Neural crest cell (in vitro differentiated cells): ENCODE results near the gene TACC2. TPM values are rescaled to one million over a fixed set of nuclear protein-coding genes. Genes with fewer than 3 reads are reported as not detected.
"Not testable (repeated sequence)": the region's sequence is repeated elsewhere in the genome, so short reads cannot be mapped to it uniquely, and the experiment has no call there.

Experiments used
- DNase-seq: peaks from one replicate; pipeline ENCODE4 v3.0.0; 2021; ENCODE audit warnings: low read depth, mixed read lengths, low spot score
- H3K27ac Mint-ChIP-seq: one replicate; pipeline ENCODE4 v1.8.0; 2021; ENCODE audit warnings: mild to moderate bottlenecking, mixed read lengths; ENCODE audit not compliant: unreplicated experiment
- H3K27me3 Mint-ChIP-seq: 2 replicates; pipeline ENCODE4 v1.8.0; 2021; ENCODE audit warnings: low read depth, mild to moderate bottlenecking, mixed read lengths
- H3K36me3 Mint-ChIP-seq: 2 replicates; pipeline ENCODE4 v1.8.0; 2021; ENCODE audit warnings: low read depth, mild to moderate bottlenecking, mixed read lengths
- H3K4me1 Mint-ChIP-seq: 2 replicates; pipeline ENCODE4 v1.8.0; 2021; ENCODE audit warnings: mixed read lengths
- H3K4me3 Mint-ChIP-seq: one replicate; pipeline ENCODE4 v1.8.0; 2021; ENCODE audit warnings: mild to moderate bottlenecking, mixed read lengths
- H3K9me3 Mint-ChIP-seq: 2 replicates; pipeline ENCODE4 v1.8.0; 2021; ENCODE audit warnings: mixed read lengths
- CTCF ChIP-seq: fragments of 200-600 bp; sonication (generic); conservative IDR thresholded peaks from 2 replicates; pipeline ENCODE4 v1.5.0; 2021; ENCODE audit warnings: antibody characterized with exemption, mild to moderate bottlenecking
- total RNA-seq: library from RNA; stranded (reverse); gene quantifications from 2 replicates; pipeline ENCODE4 v1.2.1, GENCODE V29; 2021

TACC2 gene
- total RNA-seq, 1 donor from 2014 or later, result 48.2 TPM

GRCh38 chr10:122068844-122069243 lies 79.9 kb downstream of the TACC2 start:
- TF ChIP-seq CTCF, result no peak
- no peak overlapping the region for H3K27ac Mint-ChIP-seq
- no peaks in the 10 kb centered on the region for H3K36me3 Mint-ChIP-seq
- DNase-seq, result no peak
- H3K27me3 Mint-ChIP-seq, result no peaks in the 10 kb centered on the region
- no peaks in the 10 kb centered on the region for H3K9me3 Mint-ChIP-seq
- no peak overlapping the region for H3K4me3 Mint-ChIP-seq
- H3K4me1 Mint-ChIP-seq, result no peaks in the 10 kb centered on the region

GRCh38 chr10:122072491-122072890 lies 83.5 kb downstream of the TACC2 start:
- Mint-ChIP-seq H3K27me3 (no peaks in the 10 kb centered on the region), H3K27ac (no peak overlapping the region)

GRCh38 chr10:122073508-122073907 lies 84.5 kb downstream of the TACC2 start:
- no peak overlapping the region for H3K27ac Mint-ChIP-seq
- no peaks in the 10 kb centered on the region for H3K27me3 Mint-ChIP-seq
- no peaks in the 10 kb centered on the region for H3K36me3 Mint-ChIP-seq
- H3K4me3 Mint-ChIP-seq, result no peak overlapping the region
- no peak for DNase-seq
- TF ChIP-seq CTCF, result no peak
- H3K4me1 Mint-ChIP-seq, result peaks cover 4% of the 10 kb centered on the region
- no peaks in the 10 kb centered on the region for H3K9me3 Mint-ChIP-seq

More at GRCh38 chr10:122072491-122072890, 83.5 kb downstream of the TACC2 start:
- no peak overlapping the region for H3K4me3 Mint-ChIP-seq
- H3K4me1 Mint-ChIP-seq, result no peaks in the 10 kb centered on the region
- H3K36me3 Mint-ChIP-seq, result no peaks in the 10 kb centered on the region
- DNase-seq, result no peak
- TF ChIP-seq CTCF, result no peak
- no peaks in the 10 kb centered on the region for H3K9me3 Mint-ChIP-seq

- no peaks in the 10 kb centered on the region for H3K9me3 Mint-ChIP-seq
- H3K27me3 Mint-ChIP-seq, result no peaks in the 10 kb centered on the region
- H3K36me3 Mint-ChIP-seq, result no peaks in the 10 kb centered on the region
- TF ChIP-seq CTCF, result no peak
- DNase-seq, result no peak
- peaks cover 5% of the 10 kb centered on the region for H3K4me1 Mint-ChIP-seq
- H3K4me3 Mint-ChIP-seq, result no peak overlapping the region
- no peak overlapping the region for H3K27ac Mint-ChIP-seq
Observed at GRCh38 chr10:122075171-122075570, 86.2 kb downstream of the TACC2 start.

- H3K27ac Mint-ChIP-seq, H3K9me3 Mint-ChIP-seq, H3K4me3 Mint-ChIP-seq, H3K36me3 Mint-ChIP-seq, H3K27me3 Mint-ChIP-seq, H3K4me1 Mint-ChIP-seq, DNase-seq: not testable (repeated sequence)
Observed at GRCh38 chr10:122075876-122076275, 86.9 kb downstream of the TACC2 start.

- H3K27ac Mint-ChIP-seq, result no peak overlapping the region
- H3K27me3 Mint-ChIP-seq, result no peaks in the 10 kb centered on the region
- no peak for TF ChIP-seq CTCF
- H3K9me3 Mint-ChIP-seq, result no peaks in the 10 kb centered on the region
- no peak for DNase-seq
- no peak overlapping the region for H3K4me3 Mint-ChIP-seq
- no peaks in the 10 kb centered on the region for H3K36me3 Mint-ChIP-seq
- peaks cover 5% of the 10 kb centered on the region for H3K4me1 Mint-ChIP-seq
Observed at GRCh38 chr10:122077311-122077875, 88.4 kb downstream of the TACC2 start.
